GM12892 (cell line): ENCODE data around the gene RSPH3.

Source experiments
- POLR2AphosphoS5 ChIP-seq: IDR thresholded peaks from 2 replicates; pipeline ENCODE4 v1.6.1; 2011; ENCODE audit warnings: low read depth, low read length, control low read depth
- TAF1 ChIP-seq: IDR thresholded peaks from 2 replicates; pipeline ENCODE4 v1.6.1; 2011; ENCODE audit warnings: low read depth, mild to moderate bottlenecking, control low read depth, low read length, borderline replicate concordance

DNA sequence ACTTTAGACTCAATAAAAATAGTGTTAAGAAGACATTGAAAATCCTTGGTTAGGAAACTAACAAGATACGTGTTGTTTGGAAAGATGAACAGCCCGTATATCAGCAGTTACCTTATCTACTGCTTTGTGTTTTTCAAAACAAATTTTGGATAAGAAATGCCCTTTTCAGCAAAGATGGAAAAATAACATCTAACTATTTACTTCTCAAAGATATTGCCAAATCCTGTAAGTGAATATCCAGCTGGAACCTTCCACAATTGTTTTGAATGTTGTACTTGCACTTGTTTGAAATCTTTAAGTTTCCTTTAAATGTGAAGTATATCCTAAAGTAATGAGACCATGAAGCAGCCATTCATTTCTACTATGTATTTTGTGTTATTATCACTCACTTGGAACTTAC lies 30.2 kb upstream of the RSPH3 start:
- no peak for TF ChIP-seq TAF1
- no peak for TF ChIP-seq POLR2AphosphoS5
